Activated CD8-positive, alpha-beta memory T cell treated with anti-CD3 and anti-CD28 coated beads, Interleukin-2, amount 50 U/mL, for 48 hours (primary cell): ENCODE measurements around the gene UBA6.
"Not testable (repeated sequence)": the region's sequence is repeated elsewhere in the genome, so short reads cannot be mapped to it uniquely, and the experiment has no call there.

Source experiments
- DNase-seq: peaks from one replicate; pipeline ENCODE4 v3.0.0-alpha.2; 2020

Gene UBA6

GRCh38 chr4:67700738-67701516 is at the start of gene UBA6:
Gene UBA6, minus strand, starts transcription at chr4:67701155. Its CDS starts 36 bp downstream, at chr4:67701119.
- peak; percentile 95 for DNase-seq

- no peak for DNase-seq
Observed at GRCh38 chr4:67750691-67751090, 49.7 kb upstream of the UBA6 start.

- no peak for DNase-seq
Observed at GRCh38 chr4:67749286-67749685, 48.3 kb upstream of the UBA6 start.

- DNase-seq = no peak
Observed at GRCh38 chr4:67746797-67747495, 46.0 kb upstream of the UBA6 start.

GRCh38 chr4:67744561-67745283 is 43.8 kb upstream of the UBA6 start:
- no peak for DNase-seq

GRCh38 chr4:67743194-67743593 is 42.2 kb upstream of the UBA6 start:
- DNase-seq = no peak

GRCh38 chr4:67736262-67736661 is 35.3 kb upstream of the UBA6 start:
- no peak for DNase-seq

GRCh38 chr4:67735325-67735724 is 34.4 kb upstream of the UBA6 start:
- DNase-seq = no peak

- DNase-seq = not testable (repeated sequence)
Observed at GRCh38 chr4:67730511-67730910, 29.6 kb upstream of the UBA6 start.

GRCh38 chr4:67727124-67727850 is 26.3 kb upstream of the UBA6 start:
- no peak for DNase-seq

GRCh38 chr4:67725981-67726380 is 25.0 kb upstream of the UBA6 start:
- DNase-seq = no peak

- no peak for DNase-seq
Observed at GRCh38 chr4:67725132-67725531, 24.2 kb upstream of the UBA6 start.

GRCh38 chr4:67723949-67724348 is 23.0 kb upstream of the UBA6 start:
- no peak for DNase-seq

- DNase-seq = no peak
Observed at GRCh38 chr4:67723341-67723740, 22.4 kb upstream of the UBA6 start.

- no peak for DNase-seq
Observed at GRCh38 chr4:67721770-67722597, 21.0 kb upstream of the UBA6 start.

- DNase-seq = no peak
Observed at GRCh38 chr4:67721315-67721769, 20.4 kb upstream of the UBA6 start.

- DNase-seq = no peak
Observed at GRCh38 chr4:67719953-67720617, 19.1 kb upstream of the UBA6 start.

- no peak for DNase-seq
Observed at GRCh38 chr4:67718848-67719247, 17.9 kb upstream of the UBA6 start.

- DNase-seq = no peak
Observed at GRCh38 chr4:67717586-67717985, 16.6 kb upstream of the UBA6 start.

GRCh38 chr4:67714955-67715354 is 14.0 kb upstream of the UBA6 start:
- no peak for DNase-seq

- DNase-seq = no peak
Observed at GRCh38 chr4:67714248-67714583, 13.3 kb upstream of the UBA6 start.
